ENCODE results near the gene ZMYND8.

GRCh38 chr20:47350691-47351545 lies 5.6 kb downstream of the ZMYND8 start:
- no peak for TF ChIP-seq EZH2 (optimal IDR thresholded peaks at IDR 0.05; ENCODE audit: low read depth, low read length)
- TF ChIP-seq CTCF (IDR thresholded peaks at IDR 0.05; ENCODE audit: low read length), result no peak
- no peak for TF ChIP-seq EZH2phosphoT487 (IDR thresholded peaks at IDR 0.05; ENCODE audit: low read length)
